PC-3 (cell line): ENCODE results near the gene ELP5. TPM values are rescaled to one million over a fixed set of nuclear protein-coding genes. Genes with fewer than 3 reads are reported as not detected.

ENCODE experiments used
- ATAC-seq: fragments of 200-7000 bp; cut with Tn5 transposase; 2 replicates; pipeline ENCODE4 v1.9.1; 2020; ENCODE audit warnings: mild to moderate bottlenecking, moderate library complexity
- BruUV-seq: library from RNA; stranded (reverse); fragments of 400-500 nt; replicated peaks from 2 replicates; lab custom pipeline; 2021; lab: Mats Ljungman, UMichigan
- CTCF ChIA-PET: fragments of 300-600 bp; sonication (Branson Sonifier 250); formaldehyde crosslinking; loops from one replicate; lab custom pipeline; 2022; ENCODE audit warnings: antibody characterized with exemption; lab: Charles Lee
- POLR2A ChIA-PET: fragments of 300-600 bp; sonication (Branson Sonifier 250); formaldehyde crosslinking; loops from one replicate; lab custom pipeline; 2022; ENCODE audit warnings: antibody characterized with exemption; ENCODE audit not compliant: unreplicated experiment; lab: Charles Lee
- DNase-seq: peaks from one replicate; pipeline ENCODE4 v3.0.0-alpha.2; 2015
- H2AFZ ChIP-seq: fragments of 300-600 bp; sonication (generic); 2 replicates; pipeline ENCODE4 v1.6.0; 2016; ENCODE audit warnings: antibody characterized with exemption, low read length
- H3F3A ChIP-seq: fragments of 300-600 bp; sonication (generic); one replicate; pipeline ENCODE4 v1.6.0; 2017; ENCODE audit warnings: antibody characterized with exemption, low read length, control low read depth, mild to moderate bottlenecking; ENCODE audit not compliant: unreplicated experiment
- H3K27ac ChIP-seq: fragments of 300-600 bp; sonication (generic); 2 replicates; pipeline ENCODE4 v1.5.1; 2016; ENCODE audit warnings: mild to moderate bottlenecking, low read length
- H3K27me3 ChIP-seq: fragments of 300-600 bp; sonication (generic); 2 replicates; pipeline ENCODE4 v1.6.1; 2016; ENCODE audit warnings: low read length, mixed read lengths
- H3K36me3 ChIP-seq: fragments of 300-600 bp; sonication (generic); 2 replicates; pipeline ENCODE4 v1.6.1; 2016; ENCODE audit warnings: low read depth, mixed run types, low read length, mixed read lengths
- H3K4me1 ChIP-seq: fragments of 300-600 bp; sonication (generic); 2 replicates; pipeline ENCODE4 v1.5.1; 2016; ENCODE audit warnings: low read length; ENCODE audit not compliant: insufficient read depth
- H3K4me2 ChIP-seq: fragments of 300-600 bp; sonication (generic); 2 replicates; pipeline ENCODE4 v1.6.0; 2016; ENCODE audit warnings: low read length
- H3K4me3 ChIP-seq: fragments of 300-600 bp; sonication (generic); 2 replicates; pipeline ENCODE4 v1.5.1; 2016; ENCODE audit warnings: mild to moderate bottlenecking, low read length, mixed read lengths
- H3K79me2 ChIP-seq: fragments of 300-600 bp; sonication (generic); 2 replicates; pipeline ENCODE4 v1.6.1; 2017; ENCODE audit warnings: low read length, mixed read lengths
- H3K9ac ChIP-seq: fragments of 300-600 bp; sonication (generic); 2 replicates; pipeline ENCODE4 v1.6.0; 2016; ENCODE audit warnings: mild to moderate bottlenecking, low read length
- H3K9me2 ChIP-seq: fragments of 300-600 bp; sonication (generic); replicated peaks from 2 replicates; pipeline ENCODE4 v1.6.1; 2016; ENCODE audit warnings: mixed run types, low read length, mixed read lengths
- H3K9me3 ChIP-seq: fragments of 300-600 bp; sonication (generic); 2 replicates; pipeline ENCODE4 v1.6.1; 2016; ENCODE audit warnings: low read length, mixed read lengths
- H4K20me1 ChIP-seq: fragments of 300-600 bp; sonication (generic); 2 replicates; pipeline ENCODE4 v1.6.1; 2016; ENCODE audit warnings: low read length, mixed read lengths
- EZH2 ChIP-seq: fragments of 300-600 bp; sonication (generic); IDR thresholded peaks from one replicate; pipeline ENCODE4 v1.6.1; 2017; ENCODE audit warnings: antibody characterized with exemption, mild to moderate bottlenecking, low read length; ENCODE audit not compliant: unreplicated experiment
- EZH2phosphoT487 ChIP-seq: fragments of 300-600 bp; sonication (generic); IDR thresholded peaks from 2 replicates; pipeline ENCODE4 v1.6.1; 2018; ENCODE audit warnings: mild to moderate bottlenecking, antibody characterized with exemption, low read length, borderline replicate concordance
- intact Hi-C: fragments of 100-400 bp; cut with micrococcal nuclease; formaldehyde crosslinking; loops from 2 replicates; pipeline ENCODE4 v1.9.0; 2023
- total RNA-seq: library from RNA; depleted of rRNA; stranded (reverse); fragments of >200 nt; gene quantifications from 2 replicates; pipeline ENCODE4 v1.2.3, GENCODE V29; 2014
- TF ChIP-seq, protein P1 (sequence below): fragments of 300-600 bp; sonication (generic); conservative IDR thresholded peaks from 2 replicates; pipeline ENCODE4 v1.5.1; 2017; ENCODE audit warnings: antibody characterized with exemption, low read depth, mild to moderate bottlenecking, low read length

The ELP5 gene
- total RNA-seq, 1 experiment from 2014 or later = 67.5 TPM

DNA sequence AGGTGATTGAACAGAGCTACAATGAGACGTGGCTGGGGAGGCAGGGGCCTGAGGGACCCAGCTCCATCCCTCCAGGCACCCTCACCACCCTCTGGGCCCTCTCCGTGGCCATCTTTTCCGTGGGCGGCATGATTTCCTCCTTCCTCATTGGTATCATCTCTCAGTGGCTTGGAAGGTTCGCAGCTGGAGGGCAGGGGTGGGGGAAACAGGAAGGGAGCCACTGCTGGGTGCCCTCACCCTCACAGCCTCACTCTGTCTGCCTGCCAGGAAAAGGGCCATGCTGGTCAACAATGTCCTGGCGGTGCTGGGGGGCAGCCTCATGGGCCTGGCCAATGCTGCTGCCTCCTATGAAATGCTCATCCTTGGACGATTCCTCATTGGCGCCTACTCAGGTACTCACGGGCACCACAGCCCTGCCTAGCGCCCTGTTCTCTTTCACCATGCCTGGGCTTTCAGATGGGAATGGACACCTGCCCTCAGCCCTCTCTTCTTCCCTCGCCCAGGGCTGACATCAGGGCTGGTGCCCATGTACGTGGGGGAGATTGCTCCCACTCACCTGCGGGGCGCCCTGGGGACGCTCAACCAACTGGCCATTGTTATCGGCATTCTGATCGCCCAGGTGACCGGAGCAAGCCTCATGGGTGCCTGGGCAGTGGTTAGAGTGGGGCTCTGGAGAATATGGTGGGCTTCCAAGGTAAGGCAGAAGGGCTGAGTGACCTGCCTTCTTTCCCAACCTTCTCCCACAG is 31.6 kb downstream of the ELP5 start:
- H3K4me1 ChIP-seq = peaks cover 10% of the 10 kb centered on the region
- no peaks in the 10 kb centered on the region for H3K9me2 ChIP-seq
- ATAC-seq (no peak), DNase-seq (no peak)
- POLR2A ChIA-PET = no interaction called here
- intact Hi-C loops = no loop called here
- H3K9ac ChIP-seq = no peak overlapping the region
- no peaks in the 10 kb centered on the region for H3K9me3 ChIP-seq
- H2AFZ ChIP-seq = no peak overlapping the region
- no peak overlapping the region for H3K4me2 ChIP-seq
- CTCF ChIA-PET = no interaction called here
- no peaks in the 10 kb centered on the region for H3K27me3 ChIP-seq
- H3K4me3 ChIP-seq = no peak overlapping the region
- H4K20me1 ChIP-seq = no peaks in the 10 kb centered on the region
- H3K36me3 ChIP-seq = no peaks in the 10 kb centered on the region
- TF ChIP-seq EZH2phosphoT487 = no peak
- TF ChIP-seq EZH2 = no peak
- TF ChIP-seq, protein P1, sequence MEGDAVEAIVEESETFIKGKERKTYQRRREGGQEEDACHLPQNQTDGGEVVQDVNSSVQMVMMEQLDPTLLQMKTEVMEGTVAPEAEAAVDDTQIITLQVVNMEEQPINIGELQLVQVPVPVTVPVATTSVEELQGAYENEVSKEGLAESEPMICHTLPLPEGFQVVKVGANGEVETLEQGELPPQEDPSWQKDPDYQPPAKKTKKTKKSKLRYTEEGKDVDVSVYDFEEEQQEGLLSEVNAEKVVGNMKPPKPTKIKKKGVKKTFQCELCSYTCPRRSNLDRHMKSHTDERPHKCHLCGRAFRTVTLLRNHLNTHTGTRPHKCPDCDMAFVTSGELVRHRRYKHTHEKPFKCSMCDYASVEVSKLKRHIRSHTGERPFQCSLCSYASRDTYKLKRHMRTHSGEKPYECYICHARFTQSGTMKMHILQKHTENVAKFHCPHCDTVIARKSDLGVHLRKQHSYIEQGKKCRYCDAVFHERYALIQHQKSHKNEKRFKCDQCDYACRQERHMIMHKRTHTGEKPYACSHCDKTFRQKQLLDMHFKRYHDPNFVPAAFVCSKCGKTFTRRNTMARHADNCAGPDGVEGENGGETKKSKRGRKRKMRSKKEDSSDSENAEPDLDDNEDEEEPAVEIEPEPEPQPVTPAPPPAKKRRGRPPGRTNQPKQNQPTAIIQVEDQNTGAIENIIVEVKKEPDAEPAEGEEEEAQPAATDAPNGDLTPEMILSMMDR = no peak
- no TSS peak for BruUV-seq
- no peaks in the 10 kb centered on the region for H3K79me2 ChIP-seq
- H3K27ac ChIP-seq = no peak overlapping the region
- no peaks in the 10 kb centered on the region for H3F3A ChIP-seq

DNA sequence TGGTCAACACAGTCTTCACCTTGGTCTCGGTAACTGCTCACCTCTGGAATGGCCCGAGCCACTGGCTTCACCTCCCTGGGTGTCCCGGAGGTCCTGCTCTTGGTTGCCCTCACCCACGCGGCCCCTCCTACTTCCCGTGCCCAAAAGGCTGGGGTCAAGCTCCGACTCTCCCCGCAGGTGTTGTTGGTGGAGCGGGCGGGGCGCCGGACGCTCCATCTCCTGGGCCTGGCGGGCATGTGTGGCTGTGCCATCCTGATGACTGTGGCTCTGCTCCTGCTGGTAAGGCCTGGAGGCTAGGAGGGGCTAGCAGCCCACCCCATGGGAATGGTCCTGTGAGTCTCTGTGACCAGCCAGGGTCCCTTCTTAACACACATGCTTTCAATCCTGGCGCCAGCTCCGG is 32.9 kb downstream of the ELP5 start:
- DNase-seq (no peak), ATAC-seq (no peak)
- Histone ChIP-seq H3K79me2 (no peaks in the 10 kb centered on the region), H3K9ac (no peak overlapping the region), H3K27me3 (no peaks in the 10 kb centered on the region), H3K9me3 (no peaks in the 10 kb centered on the region), H3K9me2 (no peaks in the 10 kb centered on the region), H3K27ac (no peak overlapping the region), H3F3A (no peaks in the 10 kb centered on the region), H3K36me3 (no peaks in the 10 kb centered on the region), H3K4me2 (no peak overlapping the region), H2AFZ (no peak overlapping the region), H3K4me3 (no peak overlapping the region), H3K4me1 (peaks cover 10% of the 10 kb centered on the region), H4K20me1 (no peaks in the 10 kb centered on the region)
- ChIA-PET POLR2A (no interaction called here), CTCF (no interaction called here)
- TF ChIP-seq EZH2phosphoT487 (no peak), EZH2 (no peak)
- TF ChIP-seq, protein P1 = no peak
- no TSS peak for BruUV-seq
- intact Hi-C loops = no loop called here

DNA sequence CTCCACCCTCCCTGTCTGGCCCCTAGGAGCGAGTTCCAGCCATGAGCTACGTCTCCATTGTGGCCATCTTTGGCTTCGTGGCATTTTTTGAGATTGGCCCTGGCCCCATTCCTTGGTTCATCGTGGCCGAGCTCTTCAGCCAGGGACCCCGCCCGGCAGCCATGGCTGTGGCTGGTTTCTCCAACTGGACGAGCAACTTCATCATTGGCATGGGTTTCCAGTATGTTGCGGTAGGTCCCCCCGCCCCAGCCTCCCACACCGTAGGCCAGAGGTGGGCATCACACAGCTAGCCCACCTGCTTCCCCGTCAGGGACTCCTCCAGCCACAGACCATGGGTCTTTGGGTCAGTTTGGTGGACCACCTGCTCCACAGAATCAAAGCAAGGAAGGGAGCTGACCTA is 33.7 kb downstream of the ELP5 start:
- H3K9me3 ChIP-seq = no peaks in the 10 kb centered on the region
- no peak overlapping the region for H3K4me2 ChIP-seq
- POLR2A ChIA-PET = interaction anchor here (0.6 kb wide), 1 partner anchor 11 kb away, joined by 3 read pairs; no protein-coding TSS in a partner anchor
- no peak overlapping the region for H2AFZ ChIP-seq
- BruUV-seq = no TSS peak
- DNase-seq (no peak), ATAC-seq (no peak)
- CTCF ChIA-PET = interaction anchor here (0.8 kb wide), 1 partner anchor 11 kb away, joined by 4 read pairs; no protein-coding TSS in a partner anchor
- H3K36me3 ChIP-seq = no peaks in the 10 kb centered on the region
- no peaks in the 10 kb centered on the region for H3K79me2 ChIP-seq
- no peaks in the 10 kb centered on the region for H3K9me2 ChIP-seq
- intact Hi-C loops = no loop called here
- H3K4me3 ChIP-seq = no peak overlapping the region
- H3K27ac ChIP-seq = no peak overlapping the region
- TF ChIP-seq, protein P1 = no peak
- no peak for TF ChIP-seq EZH2
- peaks cover 5% of the 10 kb centered on the region for H3K4me1 ChIP-seq
- H3K27me3 ChIP-seq = no peaks in the 10 kb centered on the region
- H3F3A ChIP-seq = no peaks in the 10 kb centered on the region
- H3K9ac ChIP-seq = no peak overlapping the region
- no peaks in the 10 kb centered on the region for H4K20me1 ChIP-seq
